ENCODE results near the gene CRIP1. TPM values are rescaled to one million over a fixed set of nuclear protein-coding genes. Genes with fewer than 3 reads are reported as not detected.

Gene CRIP1
- total and polyA plus RNA-seq, 7 donors, result 4.9 to 403 (median 24.3) TPM

- H3K36me3 ChIP-seq, result peaks cover 0 to 29% (median 12%) of the 10 kb centered on the region in 4 donors
- peaks cover 3 to 45% (median 9%) of the 10 kb centered on the region in 3 donors for H3K27me3 ChIP-seq
- TF ChIP-seq EP300 (IDR thresholded peaks at IDR 0.05) (no peak), POLR2AphosphoS5 (IDR thresholded peaks at IDR 0.05) (no peak), POLR2A (IDR thresholded peaks at IDR 0.05) (no peak), CTCF (IDR thresholded peaks at IDR 0.05) (no peak)
- H3K4me3 ChIP-seq, result no peak overlapping the region
- no peaks in the 10 kb centered on the region for H3K9me3 ChIP-seq
- H3K4me1 ChIP-seq, result peaks cover 0 to 74% (median 69%) of the 10 kb centered on the region in 4 donors
- intact Hi-C loops (cut with DNase I), result loop anchor here (10.0 kb wide), 1 partner anchor 52 kb away; the partner anchor contains the start of gene TMEM121
- H3K27ac ChIP-seq, result peak overlapping the region; percentile 48 to 89 (median 80)
- 29 to 68% methylated on average over 12 of the region's 12 CpGs for WGBS, 2 donors
- DNase-seq, result no peak
These were observed 14.1 kb upstream of the CRIP1 start for GRCh38 chr14:105472486-105472991.

DNA sequence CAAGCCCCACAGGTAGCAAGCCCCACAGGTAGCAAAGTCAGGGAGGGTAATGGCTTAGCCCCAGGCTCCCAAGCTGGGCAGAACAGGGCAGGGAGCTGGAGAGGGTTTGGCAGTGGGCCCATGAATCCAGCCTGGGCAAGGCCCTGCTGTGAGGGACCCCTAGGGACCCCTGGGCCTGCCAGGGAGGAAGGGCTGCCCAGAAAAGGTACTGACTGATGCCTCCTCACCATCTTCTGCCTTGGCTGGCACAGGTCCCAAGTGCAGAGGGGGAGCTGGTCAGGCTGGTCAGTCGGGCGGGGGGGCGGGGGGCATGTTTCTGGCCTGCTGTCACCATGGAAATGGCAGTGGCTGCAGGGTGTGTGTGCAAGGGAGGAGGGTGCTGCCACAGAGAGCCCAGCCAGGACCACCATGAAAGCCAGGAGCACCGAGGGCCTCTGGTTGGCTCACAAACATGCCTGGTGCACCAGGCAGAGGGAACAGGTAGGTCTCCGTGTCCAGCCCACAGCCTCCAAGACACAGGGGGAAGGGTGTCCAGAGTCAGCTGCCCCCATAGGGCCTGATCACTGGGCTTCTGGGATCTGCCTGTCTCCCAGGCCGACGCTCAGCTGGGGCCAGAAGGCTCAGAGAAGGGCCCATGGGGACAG, 13.5 kb upstream of the CRIP1 start:
- no peak for DNase-seq
- TF ChIP-seq POLR2A (IDR thresholded peaks at IDR 0.05), result no peak
- no peak for TF ChIP-seq POLR2AphosphoS5 (IDR thresholded peaks at IDR 0.05)
- no peak for TF ChIP-seq CTCF (IDR thresholded peaks at IDR 0.05)
- TF ChIP-seq EP300 (IDR thresholded peaks at IDR 0.05), result no peak
- peak overlapping the region; percentile 77 to 89 (median 80) for H3K27ac ChIP-seq
- peaks cover 0 to 23% (median 10%) of the 10 kb centered on the region in 4 donors for H3K36me3 ChIP-seq
- H3K4me1 ChIP-seq, result peaks cover 0 to 73% (median 67%) of the 10 kb centered on the region in 4 donors
- peak overlapping the region in 1 of 4 donors; percentile 96 for H3K4me3 ChIP-seq
- no peaks in the 10 kb centered on the region for H3K9me3 ChIP-seq
- WGBS, 2 donors, result 8 to 36% methylated on average over 7 of the region's 7 CpGs
- peaks cover 3 to 49% (median 9%) of the 10 kb centered on the region in 3 donors for H3K27me3 ChIP-seq
- intact Hi-C loops (cut with DNase I), result loop anchor here (10.0 kb wide), 1 partner anchor 52 kb away; the partner anchor contains the start of gene TMEM121

- WGBS, 2 donors, result 1% methylated on average over 60 of the region's 60 CpGs
- Histone ChIP-seq H3K27me3 (peaks cover 3 to 56% (median 9%) of the 10 kb centered on the region in 3 donors), H3K27ac (peak overlapping the region; percentile 77 to 89 (median 80)), H3K36me3 (peaks cover 0 to 17% (median 8%) of the 10 kb centered on the region in 4 donors), H3K4me3 (peak overlapping the region; percentile 36 to 96 (median 64)), H3K4me1 (peaks cover 0 to 66% (median 61%) of the 10 kb centered on the region in 4 donors), H3K9me3 (no peaks in the 10 kb centered on the region)
- TF ChIP-seq POLR2A (IDR thresholded peaks at IDR 0.05) (no peak), POLR2AphosphoS5 (IDR thresholded peaks at IDR 0.05) (peak in 1 of 4 donors; percentile 26)
- DNase-seq, result peak; percentile 92
- intact Hi-C loops (cut with DNase I), result loop anchor here (10.0 kb wide), 1 partner anchor 51 kb away; the partner anchor contains the start of gene TMEM121
These were observed 12.8 kb upstream of the CRIP1 start for GRCh38 chr14:105473677-105474482.

DNA sequence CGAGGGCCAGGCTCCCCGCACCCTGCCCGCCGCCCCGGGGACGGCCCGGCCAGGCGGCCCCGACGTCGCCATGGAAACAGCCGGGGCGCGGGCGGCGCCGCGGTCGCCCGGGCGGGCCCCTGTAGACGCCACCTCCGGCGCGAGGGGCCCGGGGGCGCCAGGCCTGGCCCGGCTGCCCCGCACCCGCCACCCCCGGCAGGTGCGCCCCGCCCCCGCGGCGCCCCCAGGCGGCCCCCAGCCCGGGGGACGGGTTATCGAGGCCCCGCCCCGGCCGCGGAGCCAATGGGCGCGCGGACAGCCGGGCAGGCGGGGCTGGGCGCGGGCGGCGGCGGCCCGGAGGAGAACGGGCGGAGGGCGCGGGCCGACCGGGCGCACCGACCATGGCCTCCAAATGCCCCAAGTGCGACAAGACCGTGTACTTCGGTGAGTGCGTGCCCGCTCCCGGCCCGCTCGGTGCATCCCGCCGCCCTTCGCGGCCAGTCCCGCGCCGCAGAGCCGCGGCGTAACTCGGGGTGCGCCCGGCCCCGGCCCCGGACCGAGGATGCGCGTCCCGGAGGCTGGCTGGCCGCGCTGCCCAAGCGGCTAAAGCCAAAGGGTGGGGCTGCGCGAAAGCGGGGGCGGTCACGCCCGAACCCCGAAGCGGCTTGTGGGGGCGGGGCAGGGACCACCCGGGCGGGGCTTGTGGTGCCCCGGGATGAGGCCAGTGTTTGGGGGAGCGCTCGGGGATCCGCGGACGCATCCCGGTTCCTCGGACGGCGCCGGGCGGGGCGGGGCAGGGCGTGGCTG, 12.0 kb upstream of the CRIP1 start, which contains the start of gene CRIP2:
Gene CRIP2, plus strand, starts transcription at position 339 of the 786 bp plus-strand sequence. Its CDS starts 42 bp downstream, at position 381.
- H3K27ac ChIP-seq, result peak within 1 kb of the TSS; percentile 77 to 92 (median 82)
- WGBS, 2 donors, result 1% methylated on average over 118 of the region's 118 CpGs
- DNase-seq, result no peak
- peaks cover 0 to 64% (median 59%) of the 10 kb centered on the region in 4 donors for H3K4me1 ChIP-seq
- H3K9me3 ChIP-seq, result no peaks in the 10 kb centered on the region
- no peak for TF ChIP-seq EP300 (IDR thresholded peaks at IDR 0.05)
- no peak for TF ChIP-seq POLR2A (IDR thresholded peaks at IDR 0.05)
- TF ChIP-seq POLR2AphosphoS5 (IDR thresholded peaks at IDR 0.05), result peak in 3 of 4 donors; percentile 53 to 66 (median 65)
- no peak for TF ChIP-seq CTCF (IDR thresholded peaks at IDR 0.05)
- peaks cover 3 to 61% (median 9%) of the 10 kb centered on the region in 3 donors for H3K27me3 ChIP-seq
- H3K4me3 ChIP-seq, result peak within 1 kb of the TSS; percentile 36 to 96 (median 64)
- peaks cover 0 to 13% (median 6%) of the 10 kb centered on the region in 4 donors for H3K36me3 ChIP-seq
- intact Hi-C loops (cut with DNase I), result loop anchor here (10.0 kb wide), 1 partner anchor 50 kb away; the partner anchor contains the start of gene TMEM121

Measured in sigmoid colon (tissue), 7 donors.